Ovary (tissue), 9 donors: ENCODE data around the gene ACSL6. TPM values are rescaled to one million over a fixed set of nuclear protein-coding genes. Genes with fewer than 3 reads are reported as not detected.

Experiments
- DNase-seq, 5 donors: peaks; one replicate each; pipeline ENCODE4 v3.0.0-alpha.2; 2019 to 2020
- H3K27ac ChIP-seq, 2 donors: fragments of 200-600 bp; one replicate each; pipeline versions ENCODE4 v1.5.1 to v1.8.0; 2019 to 2022
- H3K27me3 ChIP-seq: fragments of 200-600 bp; one replicate; pipeline ENCODE4 v1.8.0; 2022
- H3K36me3 ChIP-seq: fragments of 200-600 bp; sonication (generic); one replicate; pipeline ENCODE4 v1.5.1; 2019
- H3K4me1 ChIP-seq: one replicate; pipeline ENCODE4 v1.8.1; 2013; ENCODE audit warnings: mild to moderate bottlenecking, moderate library complexity; ENCODE audit not compliant: insufficient read depth
- H3K4me3 ChIP-seq: fragments of 200-600 bp; sonication (generic); one replicate; pipeline ENCODE4 v1.5.1; 2017
- H3K9me3 ChIP-seq, 2 donors: fragments of 200-600 bp in 1 of 2; sonication (generic) in 1 of 2; one replicate each; pipeline versions ENCODE4 v1.5.1 to v1.8.1; 2013 to 2019; ENCODE audit warnings: mild to moderate bottlenecking in 1 of 2, moderate library complexity in 1 of 2
- CTCF ChIP-seq, 3 donors: fragments of 450-650 bp in 2 of 3; fragments of 200-600 bp in 1 of 3; IDR thresholded peaks; one replicate each; pipeline versions ENCODE4 v1.5.1 to v1.8.0; 2016 to 2022; ENCODE audit warnings: antibody characterized with exemption in 3 of 3, mild to moderate bottlenecking in 1 of 3
- EP300 ChIP-seq: sonication (generic); formaldehyde crosslinking; IDR thresholded peaks from one replicate; pipeline ENCODE4 v1.6.1; 2017; ENCODE audit warnings: antibody characterized with exemption
- POLR2A ChIP-seq: fragments of 450-650 bp; IDR thresholded peaks from one replicate; pipeline ENCODE4 v1.6.1; 2017; ENCODE audit warnings: antibody characterized with exemption, mild to moderate bottlenecking, moderate library complexity
- WGBS, 3 donors: extraction: QIAGEN DNeasy Blood & Tissue Kit in 1 of 3; methylation state at CpG; one replicate each; pipeline versions ENCODE4 v1.1.5 to v1.1.7; 2013 to 2017; 5-methylcytosine and 5-hydroxymethylcytosine counted together
- intact Hi-C, 4 donors: fragments of 100-400 bp; cut with DNase I; formaldehyde crosslinking; loops; one replicate each; pipeline versions ENCODE4 v1.11.0 to v1.15.1; 2022 to 2023
- polyA plus RNA-seq, 2 donors: library from polyadenylated mRNA; stranded (reverse); fragments of 200-250 nt in 1 of 2; fragments of 350-450 nt in 1 of 2; fragmentation: Illumina TruSeq in 1 of 2; extraction: RNeasy Lipid Tissue Mini Kit (QIAGEN cat#74804) in 1 of 2; gene quantifications; one replicate each; pipeline ENCODE4 v1.2.3, GENCODE V29; 2013 to 2014
- total RNA-seq, 7 donors: library from RNA; depleted of rRNA in 2 of 7; stranded (reverse); fragments of >200 nt in 2 of 7; fragmentation: NEBNext Ultra II Directional in 3 of 7; extraction: Animal tissue kit (Norgen Biotek cat#: 25700) in 3 of 7; gene quantifications; one replicate each; pipeline versions ENCODE4 v1.1.0 to v1.2.4, GENCODE V29; 2016 to 2023
- donor health status: DM: no; HTN: no; CAD: no; lungs with moderate emphysema.
- donor health status: DM: no; HTN: no; CAD: no.
- donor health status: Bipolar disorder and iron deficiency.
- donor health status: DM: yes; HTN: yes; CAD: no.
- donor health status: DM: no; HTN: no; CAD: no.
- donor health status: DM: yes; HTN: yes; CAD: no.

Gene ACSL6
- total and polyA plus RNA-seq, 9 donors, result 0.07 to 0.65 (median 0.22) TPM; not detected in 1

- no peak for DNase-seq
- 71 to 81% (median 74%) methylated on average over 6 of the region's 6 CpGs for WGBS, 3 donors
- intact Hi-C loops, result no loop called here
- H3K4me1 ChIP-seq, result no peaks in the 10 kb centered on the region
- no peaks in the 10 kb centered on the region for H3K36me3 ChIP-seq
- TF ChIP-seq CTCF (IDR thresholded peaks at IDR 0.05) (no peak), EP300 (no peak), POLR2A (no peak)
- no peak overlapping the region for H3K27ac ChIP-seq
- H3K27me3 ChIP-seq, result no peaks in the 10 kb centered on the region
- no peaks in the 10 kb centered on the region for H3K9me3 ChIP-seq
- H3K4me3 ChIP-seq, result no peak overlapping the region
Measured at GRCh38 chr5:132020568-132021339, 9.3 kb upstream of the ACSL6 start.

- WGBS, 3 donors, result 70 to 79% (median 71%) methylated on average over 6 of the region's 6 CpGs
- Histone ChIP-seq H3K9me3 (no peaks in the 10 kb centered on the region), H3K4me3 (no peak overlapping the region), H3K4me1 (no peaks in the 10 kb centered on the region), H3K27ac (no peak overlapping the region), H3K36me3 (no peaks in the 10 kb centered on the region), H3K27me3 (no peaks in the 10 kb centered on the region)
- intact Hi-C loops, result no loop called here
- DNase-seq, result no peak
- no peak for TF ChIP-seq POLR2A
- TF ChIP-seq CTCF (IDR thresholded peaks at IDR 0.05), result no peak
- TF ChIP-seq EP300, result no peak
Measured at GRCh38 chr5:132019857-132020555, 8.5 kb upstream of the ACSL6 start.

GRCh38 chr5:132019337-132019736, 7.9 kb upstream of the ACSL6 start:
- no peak for TF ChIP-seq CTCF (IDR thresholded peaks at IDR 0.05)
- TF ChIP-seq POLR2A, result no peak
- no peaks in the 10 kb centered on the region for H3K36me3 ChIP-seq
- no peaks in the 10 kb centered on the region for H3K4me1 ChIP-seq
- no peak overlapping the region for H3K4me3 ChIP-seq
- H3K27me3 ChIP-seq, result no peaks in the 10 kb centered on the region
- H3K27ac ChIP-seq, result no peak overlapping the region
- DNase-seq, result no peak
- H3K9me3 ChIP-seq, result no peaks in the 10 kb centered on the region
- intact Hi-C loops, result no loop called here

- Histone ChIP-seq H3K36me3 (no peaks in the 10 kb centered on the region), H3K4me1 (no peaks in the 10 kb centered on the region), H3K27ac (no peak overlapping the region), H3K9me3 (no peaks in the 10 kb centered on the region), H3K4me3 (no peak overlapping the region), H3K27me3 (no peaks in the 10 kb centered on the region)
- intact Hi-C loops, result no loop called here
- WGBS, 3 donors, result 22 to 36% (median 28%) methylated on average over 10 of the region's 10 CpGs
- TF ChIP-seq POLR2A (no peak), EP300 (no peak), CTCF (IDR thresholded peaks at IDR 0.05) (no peak)
- DNase-seq, result no peak
Measured at GRCh38 chr5:132017738-132018625, 6.5 kb upstream of the ACSL6 start.
